Activated CD4-positive, alpha-beta T cell treated with anti-CD3 and anti-CD28 coated beads, Interleukin-2, amount 10 ng/mL, durations not matched to agents 24 days and 14 days (primary cell): Measurements from ENCODE around the gene SLC5A11. TPM values are rescaled to one million over a fixed set of nuclear protein-coding genes. Genes with fewer than 3 reads are reported as not detected.
"Not testable (repeated sequence)": the region's sequence is repeated elsewhere in the genome, so short reads cannot be mapped to it uniquely, and the experiment has no call there.

ENCODE experiments used
- DNase-seq: peaks from one replicate; pipeline ENCODE4 v3.0.0; 2022
- H3K27ac Mint-ChIP-seq: one replicate; pipeline ENCODE4 v1.8.0; 2022; ENCODE audit warnings: mild to moderate bottlenecking, mixed read lengths
- H3K27me3 Mint-ChIP-seq: one replicate; pipeline ENCODE4 v1.8.0; 2022; ENCODE audit warnings: mixed read lengths
- H3K36me3 Mint-ChIP-seq: one replicate; pipeline ENCODE4 v1.8.0; 2022; ENCODE audit warnings: low read depth, mild to moderate bottlenecking, mixed read lengths
- H3K4me1 Mint-ChIP-seq: one replicate; pipeline ENCODE4 v1.8.0; 2021; ENCODE audit warnings: mixed read lengths
- H3K4me3 Mint-ChIP-seq: one replicate; pipeline ENCODE4 v1.8.0; 2022; ENCODE audit warnings: mild to moderate bottlenecking, moderate library complexity, mixed read lengths
- H3K9me3 Mint-ChIP-seq: one replicate; pipeline ENCODE4 v1.8.0; 2021; ENCODE audit warnings: mixed read lengths
- intact Hi-C: fragments of 100-400 bp; cut with micrococcal nuclease; formaldehyde crosslinking; loops from one replicate; pipeline ENCODE4 v1.15.1; 2023
- total RNA-seq: library from RNA; stranded (reverse); gene quantifications from 2 replicates; pipeline ENCODE4 v1.2.3, GENCODE V29; 2022

SLC5A11 gene, protein sequence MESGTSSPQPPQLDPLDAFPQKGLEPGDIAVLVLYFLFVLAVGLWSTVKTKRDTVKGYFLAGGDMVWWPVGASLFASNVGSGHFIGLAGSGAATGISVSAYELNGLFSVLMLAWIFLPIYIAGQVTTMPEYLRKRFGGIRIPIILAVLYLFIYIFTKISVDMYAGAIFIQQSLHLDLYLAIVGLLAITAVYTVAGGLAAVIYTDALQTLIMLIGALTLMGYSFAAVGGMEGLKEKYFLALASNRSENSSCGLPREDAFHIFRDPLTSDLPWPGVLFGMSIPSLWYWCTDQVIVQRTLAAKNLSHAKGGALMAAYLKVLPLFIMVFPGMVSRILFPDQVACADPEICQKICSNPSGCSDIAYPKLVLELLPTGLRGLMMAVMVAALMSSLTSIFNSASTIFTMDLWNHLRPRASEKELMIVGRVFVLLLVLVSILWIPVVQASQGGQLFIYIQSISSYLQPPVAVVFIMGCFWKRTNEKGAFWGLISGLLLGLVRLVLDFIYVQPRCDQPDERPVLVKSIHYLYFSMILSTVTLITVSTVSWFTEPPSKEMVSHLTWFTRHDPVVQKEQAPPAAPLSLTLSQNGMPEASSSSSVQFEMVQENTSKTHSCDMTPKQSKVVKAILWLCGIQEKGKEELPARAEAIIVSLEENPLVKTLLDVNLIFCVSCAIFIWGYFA
- not detected in 2 replicates for total RNA-seq

DNA sequence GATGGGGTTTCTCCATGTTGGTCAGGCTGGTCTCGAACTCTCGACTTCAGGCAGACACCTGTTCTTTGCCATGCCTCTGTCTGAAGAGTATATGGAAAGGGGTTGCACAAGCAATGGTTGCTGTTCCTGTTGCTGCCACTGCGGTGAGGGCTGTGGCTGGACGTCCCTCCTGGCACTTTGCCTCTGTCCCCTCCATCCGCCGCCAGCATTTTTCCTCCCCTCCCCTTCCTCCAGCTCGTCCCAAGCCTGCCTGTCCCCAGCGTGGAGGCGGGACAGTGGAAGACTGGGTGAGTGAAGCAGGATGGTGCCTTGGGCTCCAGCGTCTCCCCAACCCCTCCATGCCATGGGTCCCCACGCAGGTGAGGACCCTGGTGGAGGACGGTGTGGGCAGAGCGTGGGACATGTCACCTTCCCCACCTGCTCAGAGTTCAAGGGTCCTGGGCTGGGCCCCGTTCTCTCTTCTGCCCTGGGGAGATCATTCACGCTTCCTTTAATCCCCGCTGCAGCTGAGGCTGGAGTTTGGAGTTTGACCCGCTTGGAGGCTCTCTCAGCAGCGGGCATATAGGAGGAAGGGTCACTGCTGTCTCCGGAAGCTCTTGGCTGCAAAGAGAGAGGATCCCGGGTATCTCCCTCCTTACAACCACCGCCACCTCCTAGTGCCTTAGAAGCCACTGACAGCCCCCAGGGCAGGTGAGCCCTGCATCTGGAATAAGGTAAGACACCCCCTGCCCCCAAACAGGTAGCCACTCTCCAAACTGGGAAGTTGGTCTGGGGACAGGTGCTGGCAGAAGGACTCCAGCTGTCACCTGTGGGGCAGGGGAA, at the start of gene SLC5A11:
SLC5A11 (plus strand) TSS at position 238 of the 822 bp plus-strand sequence. CDS start 12,681 bp downstream, outside the sequence.
- H3K27ac Mint-ChIP-seq: no peak within 1 kb of the TSS
- DNase-seq: no peak
- H3K4me1 Mint-ChIP-seq: peaks cover 4% of the 10 kb centered on the region
- intact Hi-C loops: no loop called here
- H3K4me3 Mint-ChIP-seq: no peak within 1 kb of the TSS
- H3K27me3 Mint-ChIP-seq: peaks cover 3% of the 10 kb centered on the region
- no peaks in the 10 kb centered on the region for H3K9me3 Mint-ChIP-seq
- no peaks in the 10 kb centered on the region for H3K36me3 Mint-ChIP-seq

DNA sequence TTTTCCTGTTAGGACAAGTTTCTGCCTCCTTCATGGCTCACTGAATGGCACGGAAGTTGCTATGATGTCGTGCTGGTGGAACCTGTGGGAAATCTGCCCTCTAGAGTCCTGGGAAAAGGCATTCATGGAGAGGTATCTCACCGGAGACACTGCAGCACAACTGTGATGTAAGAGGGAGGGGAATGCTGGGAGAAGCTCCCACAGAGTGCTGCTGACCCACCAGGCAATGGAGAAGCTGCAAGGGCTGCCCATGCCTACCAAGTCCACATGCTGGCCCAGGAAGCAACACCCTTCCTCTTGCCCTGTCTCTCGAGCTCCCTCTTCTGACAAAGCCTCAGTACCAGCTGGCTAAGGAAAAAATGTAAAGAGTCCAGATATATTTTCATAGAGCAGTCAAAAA, 45.2 kb upstream of the SLC5A11 start:
- Mint-ChIP-seq H3K9me3 (no peaks in the 10 kb centered on the region), H3K27ac (no peak overlapping the region), H3K27me3 (no peaks in the 10 kb centered on the region), H3K36me3 (peaks cover 63% of the 10 kb centered on the region), H3K4me1 (no peaks in the 10 kb centered on the region), H3K4me3 (no peak overlapping the region)
- no peak for DNase-seq
- intact Hi-C loops: no loop called here

DNA sequence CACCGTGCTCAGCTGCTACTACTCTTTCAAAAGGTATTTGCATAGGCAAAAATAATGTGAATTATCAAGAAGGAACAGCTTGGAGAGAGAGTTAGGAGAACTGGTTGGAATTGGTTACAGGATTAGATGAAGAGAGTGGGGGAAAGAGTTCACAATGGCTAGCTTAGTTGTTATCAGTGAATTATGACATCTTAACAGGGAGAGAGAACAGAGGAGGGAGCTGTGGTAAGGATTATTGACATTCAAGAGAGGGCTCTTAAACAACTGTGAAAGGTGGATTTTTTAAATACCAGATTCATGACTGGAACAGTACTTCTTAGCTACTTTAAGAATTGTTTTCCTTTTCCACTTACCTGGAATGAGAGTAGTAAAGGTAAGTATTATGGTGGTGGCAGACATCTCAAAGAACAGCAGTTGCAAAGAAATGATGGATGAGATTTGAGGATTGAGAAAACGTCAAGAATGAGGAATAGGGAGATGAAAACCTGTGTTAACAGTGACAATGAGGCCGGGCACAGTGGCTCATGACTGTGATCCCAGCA, 43.9 kb upstream of the SLC5A11 start:
- intact Hi-C loops: no loop called here
- H3K27ac Mint-ChIP-seq: no peak overlapping the region

GRCh38 chr16:24805484-24805883, 40.3 kb upstream of the SLC5A11 start:
- Mint-ChIP-seq H3K4me3 (no peak overlapping the region), H3K4me1 (no peaks in the 10 kb centered on the region), H3K9me3 (no peaks in the 10 kb centered on the region), H3K27me3 (no peaks in the 10 kb centered on the region), H3K27ac (no peak overlapping the region), H3K36me3 (peaks cover 67% of the 10 kb centered on the region)
- DNase-seq: no peak
- intact Hi-C loops: no loop called here

More for the DNA sequence above, 43.9 kb upstream of the SLC5A11 start:
- Mint-ChIP-seq H3K9me3 (no peaks in the 10 kb centered on the region), H3K4me1 (no peaks in the 10 kb centered on the region), H3K36me3 (peaks cover 65% of the 10 kb centered on the region), H3K4me3 (no peak overlapping the region), H3K27me3 (no peaks in the 10 kb centered on the region)
- DNase-seq: no peak

- intact Hi-C loops: no loop called here
- H3K36me3 Mint-ChIP-seq: peaks cover 67% of the 10 kb centered on the region
Observed at GRCh38 chr16:24807301-24807700, 38.5 kb upstream of the SLC5A11 start.

GRCh38 chr16:24810951-24811843, 34.6 kb upstream of the SLC5A11 start:
- Mint-ChIP-seq H3K27me3 (no peaks in the 10 kb centered on the region), H3K9me3 (no peaks in the 10 kb centered on the region), H3K4me1 (no peaks in the 10 kb centered on the region), H3K4me3 (no peak overlapping the region), H3K36me3 (peaks cover 63% of the 10 kb centered on the region), H3K27ac (no peak overlapping the region)
- DNase-seq: no peak
- intact Hi-C loops: loop anchor here (10.0 kb wide), 1 partner anchor 246 kb away; no protein-coding TSS in a partner anchor

More at GRCh38 chr16:24807301-24807700, 38.5 kb upstream of the SLC5A11 start:
- no peaks in the 10 kb centered on the region for H3K4me1 Mint-ChIP-seq
- no peak overlapping the region for H3K4me3 Mint-ChIP-seq
- no peaks in the 10 kb centered on the region for H3K27me3 Mint-ChIP-seq
- H3K27ac Mint-ChIP-seq: no peak overlapping the region
- H3K9me3 Mint-ChIP-seq: no peaks in the 10 kb centered on the region
- no peak for DNase-seq

DNA sequence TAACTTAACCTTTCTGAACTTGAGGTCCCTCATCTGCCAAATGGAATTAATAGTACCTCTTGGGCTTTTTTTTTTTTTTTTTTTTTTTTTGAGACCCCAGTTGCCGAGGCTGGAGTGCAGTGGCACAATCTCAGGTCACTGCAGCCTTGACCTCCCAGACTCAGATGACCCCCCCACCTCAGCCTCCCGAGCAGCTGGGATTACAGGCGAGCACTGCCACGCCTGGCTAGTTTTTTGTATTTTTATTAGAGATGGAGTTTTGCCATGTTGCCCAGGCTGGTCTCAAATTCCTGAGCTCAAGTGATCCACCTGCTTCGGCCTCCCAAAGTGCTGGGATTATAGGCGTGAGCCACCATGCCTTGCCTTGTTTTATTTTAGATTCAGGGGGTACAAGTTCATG, 33.0 kb upstream of the SLC5A11 start:
- not testable (repeated sequence) for H3K27ac Mint-ChIP-seq, DNase-seq, H3K27me3 Mint-ChIP-seq, H3K9me3 Mint-ChIP-seq, H3K4me3 Mint-ChIP-seq, H3K4me1 Mint-ChIP-seq
- H3K36me3 Mint-ChIP-seq: peaks cover 58% of the 10 kb centered on the region
- intact Hi-C loops: loop anchor here (10.0 kb wide), 1 partner anchor 248 kb away; no protein-coding TSS in a partner anchor

GRCh38 chr16:24815021-24815420, 30.7 kb upstream of the SLC5A11 start:
- Mint-ChIP-seq H3K4me3 (no peak overlapping the region), H3K27me3 (no peaks in the 10 kb centered on the region), H3K9me3 (no peaks in the 10 kb centered on the region), H3K36me3 (peaks cover 63% of the 10 kb centered on the region), H3K27ac (no peak overlapping the region), H3K4me1 (no peaks in the 10 kb centered on the region)
- intact Hi-C loops: loop anchor here (10.0 kb wide), 1 partner anchor 250 kb away; no protein-coding TSS in a partner anchor
- no peak for DNase-seq

DNA sequence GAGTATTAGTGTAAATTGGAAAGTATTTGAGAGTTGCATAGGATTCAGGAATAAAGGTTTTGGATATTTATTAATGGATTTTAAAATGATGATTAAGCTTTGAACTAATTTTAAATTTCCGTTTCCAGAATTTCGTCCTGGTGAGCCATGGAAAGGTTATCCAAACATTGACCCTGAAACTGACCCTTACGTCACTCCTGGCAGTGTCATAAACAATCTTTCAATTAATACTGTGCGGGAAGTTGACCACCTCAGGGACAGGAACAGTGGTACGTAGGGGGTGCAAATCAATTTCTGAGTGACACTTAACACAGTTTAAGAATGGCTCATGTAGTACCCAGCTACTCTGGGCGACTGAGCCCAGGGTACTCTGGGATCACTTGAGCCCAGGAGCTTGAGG, 29.1 kb upstream of the SLC5A11 start:
- Mint-ChIP-seq H3K27ac (no peak overlapping the region), H3K36me3 (peaks cover 56% of the 10 kb centered on the region), H3K4me1 (no peaks in the 10 kb centered on the region), H3K27me3 (no peaks in the 10 kb centered on the region), H3K4me3 (no peak overlapping the region), H3K9me3 (no peaks in the 10 kb centered on the region)
- intact Hi-C loops: loop anchor here (10.0 kb wide), 1 partner anchor 252 kb away; no protein-coding TSS in a partner anchor
- DNase-seq: no peak

GRCh38 chr16:24819462-24820040, 26.2 kb upstream of the SLC5A11 start:
- no peaks in the 10 kb centered on the region for H3K27me3 Mint-ChIP-seq
- no peak for DNase-seq
- intact Hi-C loops: loop anchor here (10.0 kb wide), 1 partner anchor 255 kb away; no protein-coding TSS in a partner anchor
- H3K27ac Mint-ChIP-seq: no peak overlapping the region
- no peak overlapping the region for H3K4me3 Mint-ChIP-seq
- H3K4me1 Mint-ChIP-seq: no peaks in the 10 kb centered on the region
- H3K9me3 Mint-ChIP-seq: no peaks in the 10 kb centered on the region
- peaks cover 57% of the 10 kb centered on the region for H3K36me3 Mint-ChIP-seq

- intact Hi-C loops: no loop called here
- DNase-seq: no peak
- Mint-ChIP-seq H3K27ac (peak overlapping the region; percentile 39), H3K27me3 (no peaks in the 10 kb centered on the region), H3K9me3 (no peaks in the 10 kb centered on the region), H3K36me3 (peaks cover 55% of the 10 kb centered on the region), H3K4me1 (no peaks in the 10 kb centered on the region), H3K4me3 (no peak overlapping the region)
Observed at GRCh38 chr16:24820522-24820921, 25.2 kb upstream of the SLC5A11 start.

DNA sequence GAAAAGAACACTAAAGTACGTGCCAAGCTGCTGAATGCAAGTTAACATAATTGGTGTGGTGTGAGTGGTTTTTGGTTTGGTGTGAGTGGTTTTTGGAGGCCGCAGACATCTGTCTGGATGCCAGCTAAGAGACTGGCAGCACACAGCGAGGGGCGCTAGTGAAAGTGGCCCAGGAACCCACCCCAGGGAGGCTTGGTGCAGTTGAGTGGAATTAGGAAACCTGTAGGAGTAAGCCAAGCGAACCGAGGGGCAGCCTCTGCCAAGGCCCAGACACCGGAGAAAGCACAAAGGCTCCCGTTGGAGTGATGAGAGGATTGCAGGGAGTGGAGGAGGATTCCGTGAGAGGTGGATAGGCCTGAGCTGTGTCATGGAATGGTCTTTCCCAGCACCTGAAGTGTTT, 24.6 kb upstream of the SLC5A11 start:
- Mint-ChIP-seq H3K9me3 (no peaks in the 10 kb centered on the region), H3K4me3 (no peak overlapping the region), H3K4me1 (no peaks in the 10 kb centered on the region), H3K36me3 (peaks cover 55% of the 10 kb centered on the region), H3K27ac (no peak overlapping the region), H3K27me3 (no peaks in the 10 kb centered on the region)
- no peak for DNase-seq
- intact Hi-C loops: no loop called here
